Body of pancreas (tissue), 4 donors: ENCODE measurements around the gene UPP2.

Experiments
- CTCF ChIP-seq, 7 experiments: fragments of 450-650 bp in 4 of 7; fragments of 200-600 bp in 3 of 7; sonication (generic) in 3 of 7; IDR thresholded peaks; one replicate each; pipeline ENCODE4 v1.5.1; 2016 to 2019; ENCODE audit warnings: antibody characterized with exemption in 7 of 7
- POLR2A ChIP-seq, 3 donors: fragments of 450-650 bp; IDR thresholded peaks; one replicate each; pipeline ENCODE4 v1.6.1; 2016; ENCODE audit warnings: antibody characterized with exemption in 3 of 3, mild to moderate bottlenecking in 2 of 3

GRCh38 chr2:158143703-158144360 is 42.2 kb downstream of the UPP2 start:
- TF ChIP-seq CTCF (IDR thresholded peaks at IDR 0.05) (no peak), POLR2A (IDR thresholded peaks at IDR 0.05) (no peak)
